Left ventricle myocardium inferior (tissue), 1 donor: ENCODE results near the gene LDB2. TPM values are rescaled to one million over a fixed set of nuclear protein-coding genes. Genes with fewer than 3 reads are reported as not detected.
"Not testable (repeated sequence)": the region's sequence is repeated elsewhere in the genome, so short reads cannot be mapped to it uniquely, and the experiment has no call there.

Source experiments
- DNase-seq: peaks from one replicate; pipeline ENCODE4 v3.0.0-alpha.2; 2020
- H3K27ac ChIP-seq: fragments of 200-600 bp; replicated peaks from 2 replicates; pipeline ENCODE4 v1.8.0; 2021
- H3K27me3 ChIP-seq: fragments of 200-600 bp; 2 replicates; pipeline ENCODE4 v1.8.0; 2021; ENCODE audit warnings: low read depth
- H3K36me3 ChIP-seq: fragments of 200-600 bp; 2 replicates; pipeline ENCODE4 v1.8.0; 2021
- H3K4me1 ChIP-seq: fragments of 200-600 bp; 2 replicates; pipeline ENCODE4 v1.8.0; 2021
- H3K4me3 ChIP-seq: fragments of 200-600 bp; 2 replicates; pipeline ENCODE4 v1.8.0; 2021; ENCODE audit warnings: mild to moderate bottlenecking, moderate library complexity
- H3K9me3 ChIP-seq: fragments of 200-600 bp; replicated peaks from 2 replicates; pipeline ENCODE4 v1.8.0; 2021
- intact Hi-C: fragments of 100-400 bp; cut with micrococcal nuclease; formaldehyde crosslinking; loops from one replicate; pipeline ENCODE4 v1.11.0; 2022
- total RNA-seq: library from RNA; stranded (reverse); fragmentation: NEBNext Ultra II Directional; extraction: Animal tissue kit (Norgen Biotek cat#: 25700); gene quantifications from one replicate; pipeline ENCODE4 v1.2.1, GENCODE V29; 2021
- TF ChIP-seq, protein P1 (sequence below): fragments of 200-600 bp; IDR thresholded peaks from 2 replicates; pipeline ENCODE4 v1.8.0; 2021; ENCODE audit warnings: antibody characterized with exemption, mild to moderate bottlenecking, borderline replicate concordance
- donor health status: DM: no; HTN: yes; CAD: no; lungs with severe emphysema.

Gene LDB2
- total RNA-seq, 1 donor from 2014 or later: 29.6 TPM

DNA sequence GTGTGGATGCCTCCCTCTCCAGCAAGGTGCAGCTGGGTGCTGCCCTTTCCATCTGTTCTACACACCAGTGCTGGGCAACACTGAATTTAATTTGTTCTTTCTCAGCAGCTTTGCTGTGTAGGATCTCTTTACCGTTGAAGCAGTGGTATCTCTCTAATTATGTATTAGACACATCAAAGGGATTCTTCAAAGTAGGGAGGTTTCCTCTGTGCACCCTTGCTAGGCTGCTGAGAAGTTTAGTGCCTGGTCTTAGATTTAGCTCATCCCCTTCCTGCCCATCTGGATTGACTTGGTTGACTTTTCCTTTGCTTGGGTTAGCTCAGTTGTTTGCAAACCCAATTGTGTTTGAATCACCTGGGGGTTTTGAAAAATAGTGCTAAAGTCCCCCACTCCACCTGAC lies 27.8 kb upstream of the LDB2 start:
- H3K36me3 ChIP-seq: no peaks in the 10 kb centered on the region
- DNase-seq: no peak
- no peak overlapping the region for H3K27ac ChIP-seq
- H3K9me3 ChIP-seq: no peaks in the 10 kb centered on the region
- no peak overlapping the region for H3K4me3 ChIP-seq
- intact Hi-C loops: no loop called here
- H3K27me3 ChIP-seq: peaks cover 11% of the 10 kb centered on the region
- TF ChIP-seq, protein P1, sequence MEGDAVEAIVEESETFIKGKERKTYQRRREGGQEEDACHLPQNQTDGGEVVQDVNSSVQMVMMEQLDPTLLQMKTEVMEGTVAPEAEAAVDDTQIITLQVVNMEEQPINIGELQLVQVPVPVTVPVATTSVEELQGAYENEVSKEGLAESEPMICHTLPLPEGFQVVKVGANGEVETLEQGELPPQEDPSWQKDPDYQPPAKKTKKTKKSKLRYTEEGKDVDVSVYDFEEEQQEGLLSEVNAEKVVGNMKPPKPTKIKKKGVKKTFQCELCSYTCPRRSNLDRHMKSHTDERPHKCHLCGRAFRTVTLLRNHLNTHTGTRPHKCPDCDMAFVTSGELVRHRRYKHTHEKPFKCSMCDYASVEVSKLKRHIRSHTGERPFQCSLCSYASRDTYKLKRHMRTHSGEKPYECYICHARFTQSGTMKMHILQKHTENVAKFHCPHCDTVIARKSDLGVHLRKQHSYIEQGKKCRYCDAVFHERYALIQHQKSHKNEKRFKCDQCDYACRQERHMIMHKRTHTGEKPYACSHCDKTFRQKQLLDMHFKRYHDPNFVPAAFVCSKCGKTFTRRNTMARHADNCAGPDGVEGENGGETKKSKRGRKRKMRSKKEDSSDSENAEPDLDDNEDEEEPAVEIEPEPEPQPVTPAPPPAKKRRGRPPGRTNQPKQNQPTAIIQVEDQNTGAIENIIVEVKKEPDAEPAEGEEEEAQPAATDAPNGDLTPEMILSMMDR: no peak
- H3K4me1 ChIP-seq: no peaks in the 10 kb centered on the region

DNA sequence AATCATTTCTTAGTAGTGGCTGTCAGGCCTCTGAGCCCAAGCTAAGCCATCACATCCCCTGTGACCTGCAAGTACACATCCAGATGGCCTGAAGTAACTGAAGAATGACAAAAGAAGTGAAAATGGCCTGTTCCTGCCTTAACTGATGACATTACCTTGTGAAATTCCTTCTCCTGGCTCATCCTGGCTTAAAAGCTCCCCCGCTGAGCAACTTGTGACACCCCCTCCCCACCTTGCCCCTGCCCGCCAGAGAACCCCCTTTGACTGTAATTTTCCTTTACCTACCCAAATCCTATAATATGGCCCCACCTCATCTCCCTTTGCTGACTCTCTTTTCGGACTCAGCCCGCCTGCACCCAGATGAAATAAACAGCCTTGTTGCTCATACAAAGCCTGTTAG lies 20.3 kb upstream of the LDB2 start:
- H3K27ac ChIP-seq, H3K4me3 ChIP-seq, H3K9me3 ChIP-seq, H3K4me1 ChIP-seq, intact Hi-C loops, DNase-seq, H3K36me3 ChIP-seq, H3K27me3 ChIP-seq: not testable (repeated sequence)

DNA sequence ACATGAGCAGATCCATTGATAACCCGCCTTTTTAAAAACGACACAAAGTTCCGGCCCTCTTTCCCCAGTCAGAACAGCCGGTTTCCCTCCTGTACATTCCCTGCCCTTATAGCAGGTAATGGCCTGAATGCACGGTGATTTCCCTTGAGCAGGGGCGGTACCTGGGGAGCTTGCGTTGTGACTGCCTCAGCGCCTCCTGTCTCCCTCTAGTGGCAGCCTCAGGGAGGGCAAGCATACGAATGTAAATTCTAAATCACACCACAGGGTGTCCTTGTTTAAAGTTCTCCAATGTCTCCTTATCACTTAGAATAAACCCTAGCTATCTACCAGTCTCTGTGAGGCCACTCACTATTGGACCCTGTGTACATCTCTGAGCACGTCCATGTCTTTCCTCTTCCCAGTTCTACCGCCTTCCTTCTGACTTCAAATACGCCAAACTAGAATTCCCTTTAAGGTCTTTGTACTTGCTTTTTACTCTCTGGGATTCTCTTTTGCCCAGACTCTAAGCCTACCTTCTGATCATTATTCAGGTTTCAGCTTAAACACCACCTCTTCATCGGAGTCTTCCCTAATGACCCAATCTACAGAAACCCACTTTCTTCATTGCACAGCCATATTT lies 18.4 kb upstream of the LDB2 start:
- intact Hi-C loops: no loop called here
- TF ChIP-seq, protein P1: peak; percentile 79
- no peak overlapping the region for H3K4me3 ChIP-seq
- no peak overlapping the region for H3K27ac ChIP-seq
- no peaks in the 10 kb centered on the region for H3K27me3 ChIP-seq
- H3K36me3 ChIP-seq: no peaks in the 10 kb centered on the region
- H3K4me1 ChIP-seq: no peaks in the 10 kb centered on the region
- DNase-seq: peak; percentile 30
- no peaks in the 10 kb centered on the region for H3K9me3 ChIP-seq

DNA sequence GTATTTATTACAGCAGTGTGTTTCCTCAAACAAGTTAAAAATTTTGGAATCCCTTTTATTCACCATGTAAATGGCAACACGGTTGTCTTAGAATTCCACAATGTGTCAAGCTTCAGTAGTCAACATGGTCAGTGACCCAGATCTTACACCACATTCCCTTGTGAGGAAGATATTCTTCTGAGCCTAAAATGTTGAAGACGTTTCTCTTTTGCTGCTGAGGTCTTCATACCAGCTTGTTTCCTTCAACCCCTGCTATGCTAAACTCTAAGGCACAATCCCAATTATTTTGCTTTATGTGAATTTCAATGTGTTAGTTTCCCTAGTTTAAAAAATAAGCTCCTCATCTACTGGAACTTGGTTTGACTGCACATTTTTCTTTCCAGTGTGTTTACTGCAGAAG lies 17.6 kb upstream of the LDB2 start:
- no peak overlapping the region for H3K4me3 ChIP-seq
- TF ChIP-seq, protein P1: no peak
- H3K4me1 ChIP-seq: no peaks in the 10 kb centered on the region
- no peak for DNase-seq
- intact Hi-C loops: no loop called here
- H3K27ac ChIP-seq: no peak overlapping the region
- H3K36me3 ChIP-seq: no peaks in the 10 kb centered on the region
- H3K9me3 ChIP-seq: no peaks in the 10 kb centered on the region
- no peaks in the 10 kb centered on the region for H3K27me3 ChIP-seq

DNA sequence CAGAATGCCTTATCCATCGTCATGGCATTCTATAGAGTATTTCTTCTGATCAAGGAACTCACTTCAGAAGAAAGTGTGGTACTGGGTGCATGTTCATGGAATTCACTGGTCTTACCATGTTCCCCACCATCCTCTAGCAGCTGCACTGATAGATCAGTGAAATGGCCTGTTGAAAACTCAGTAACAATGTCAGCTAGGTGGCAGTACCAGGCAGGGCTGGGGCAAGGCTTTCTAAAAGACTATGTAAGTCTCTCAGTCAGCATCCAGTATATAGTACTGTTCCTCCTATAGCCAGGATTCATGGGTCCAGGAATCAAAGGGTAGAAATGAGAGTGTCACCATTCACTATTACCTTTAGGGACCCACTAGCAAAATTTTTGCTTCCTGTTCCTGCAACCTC lies 15.8 kb upstream of the LDB2 start:
- Histone ChIP-seq H3K27ac (no peak overlapping the region), H3K36me3 (no peaks in the 10 kb centered on the region), H3K4me1 (peaks cover 6% of the 10 kb centered on the region), H3K27me3 (no peaks in the 10 kb centered on the region), H3K4me3 (no peak overlapping the region), H3K9me3 (no peaks in the 10 kb centered on the region)
- intact Hi-C loops: no loop called here
- no peak for DNase-seq
- TF ChIP-seq, protein P1: peak; percentile 61

DNA sequence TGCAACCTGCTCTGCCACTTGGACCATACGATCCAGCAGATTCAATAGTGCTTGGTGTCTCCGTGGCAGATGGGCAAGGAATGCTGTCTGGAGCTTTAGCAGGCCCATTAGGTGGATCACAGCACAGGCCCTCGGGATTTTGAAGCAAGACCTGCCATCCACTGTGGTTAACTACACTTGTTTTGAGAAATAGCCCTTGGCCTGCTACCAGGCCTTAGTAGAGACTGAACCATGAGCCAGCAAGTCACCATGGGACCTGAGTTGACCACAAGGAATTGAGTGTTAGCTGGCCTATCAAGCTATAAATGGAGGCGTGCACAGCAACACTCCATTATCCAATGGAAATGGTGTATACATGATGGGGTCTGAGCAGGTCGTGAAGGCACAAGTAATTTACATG lies 14.5 kb upstream of the LDB2 start:
- H3K36me3 ChIP-seq: no peaks in the 10 kb centered on the region
- no peak overlapping the region for H3K4me3 ChIP-seq
- H3K27me3 ChIP-seq: peaks cover 9% of the 10 kb centered on the region
- TF ChIP-seq, protein P1: no peak
- H3K27ac ChIP-seq: no peak overlapping the region
- H3K9me3 ChIP-seq: no peaks in the 10 kb centered on the region
- intact Hi-C loops: no loop called here
- no peak for DNase-seq
- H3K4me1 ChIP-seq: peaks cover 14% of the 10 kb centered on the region
